Activated T-cell treated with anti-CD3 and anti-CD28 coated beads for 1 hour (primary cell): ENCODE results near the gene KCP.

Source experiments
- DNase-seq: peaks from one replicate; pipeline ENCODE4 v3.0.0-alpha.2; 2020; ENCODE audit warnings: low read depth

Gene KCP

DNA sequence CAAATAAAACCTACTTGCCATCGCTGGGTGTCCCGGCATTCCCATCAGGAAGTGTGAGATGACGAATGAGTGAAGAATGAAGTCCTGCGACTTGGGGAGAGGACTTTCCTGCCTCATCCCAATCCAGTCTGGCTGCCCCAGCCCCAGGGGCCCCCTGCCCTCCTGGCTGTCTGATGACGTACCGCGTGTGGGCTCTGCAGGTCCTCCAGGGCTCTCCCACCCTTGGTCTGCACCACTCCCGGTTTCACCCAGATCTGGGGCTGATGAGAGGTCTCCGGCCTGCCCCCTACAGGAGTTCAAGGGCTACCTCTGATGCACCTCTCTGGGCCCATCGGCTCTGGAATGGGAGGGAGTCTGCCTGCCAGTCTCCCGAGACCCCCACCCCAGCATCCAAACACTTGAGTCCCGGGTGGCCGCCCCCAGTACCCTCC, 38.1 kb downstream of the KCP start:
- DNase-seq = no peak

DNA sequence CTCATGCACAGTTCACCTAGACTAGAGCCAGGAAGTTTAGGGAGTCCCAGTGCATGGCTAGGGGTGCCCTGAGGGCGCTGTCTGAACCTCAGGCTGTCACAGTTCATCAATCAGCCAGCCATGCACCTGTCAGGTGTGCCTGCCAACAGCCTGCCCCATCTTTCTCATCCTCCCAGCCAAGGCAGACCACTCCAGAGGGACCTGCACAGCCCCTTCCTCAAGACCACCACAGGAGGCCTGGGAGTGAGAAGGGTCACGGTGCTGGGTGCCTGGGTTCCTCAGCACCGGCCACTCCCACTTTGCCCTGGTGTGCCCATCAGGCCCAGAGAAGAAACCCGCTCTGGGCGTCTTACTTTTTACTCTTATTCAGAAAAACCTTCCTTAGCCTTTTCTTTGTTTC, 39.5 kb downstream of the KCP start:
- DNase-seq = no peak

DNA sequence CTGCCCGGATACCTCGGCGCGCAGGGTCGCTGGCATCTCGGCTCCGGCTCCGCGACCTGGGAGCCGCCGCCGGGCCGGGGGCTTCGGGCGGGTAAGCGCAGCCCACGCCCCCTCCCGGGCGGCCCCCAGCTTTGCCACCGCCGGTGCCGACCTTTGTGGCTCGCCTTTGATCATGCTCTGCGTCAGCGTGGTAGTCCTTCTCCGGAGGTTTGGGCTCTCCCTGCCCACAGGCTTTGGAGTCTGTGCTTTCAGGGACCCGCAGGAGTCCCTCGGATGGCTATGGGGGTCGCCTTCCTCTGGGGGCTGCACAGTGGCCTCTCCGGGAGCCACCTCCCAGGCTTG, 40.6 kb downstream of the KCP start:
- DNase-seq = no peak

DNA sequence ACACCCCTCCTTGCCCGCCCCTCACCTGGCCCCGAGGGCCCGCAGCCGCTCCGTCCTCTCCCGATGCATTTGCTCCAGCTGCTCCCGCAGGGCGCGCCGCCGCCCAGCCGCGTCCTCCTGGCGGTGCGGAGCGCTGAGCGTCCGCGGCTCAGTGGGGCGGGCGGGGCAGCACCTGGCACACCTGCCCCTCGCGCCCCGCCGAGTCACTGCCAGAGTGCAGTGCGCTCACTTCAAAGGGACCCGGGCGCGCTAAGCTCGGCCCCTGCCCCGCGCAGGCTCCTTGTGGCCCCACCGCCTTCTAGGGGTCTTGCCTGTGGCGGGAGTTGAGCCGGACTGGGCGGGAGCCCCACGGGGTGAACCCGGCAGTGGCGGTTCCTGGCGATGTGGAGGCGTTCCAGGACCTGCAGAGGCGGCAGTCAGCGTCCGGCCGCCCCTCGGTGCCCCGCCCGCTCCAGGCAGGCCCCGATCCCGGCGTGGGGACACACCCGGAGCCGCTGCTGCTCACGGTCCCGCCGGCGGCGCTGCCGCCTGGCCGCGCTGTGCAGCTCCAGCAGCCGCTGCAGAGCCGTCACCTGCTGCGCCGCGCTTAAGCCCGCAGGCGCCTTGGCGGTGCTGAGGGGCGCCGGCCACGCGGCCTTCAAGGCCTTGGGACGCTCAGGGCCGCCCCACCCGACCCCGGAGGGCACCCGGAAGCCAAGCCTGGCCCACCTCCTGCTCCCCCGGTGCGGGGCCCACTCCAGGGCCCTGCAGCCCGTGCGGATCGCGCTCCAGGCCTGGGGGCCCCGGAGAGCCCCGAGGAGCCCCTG, 41.2 kb downstream of the KCP start:
- DNase-seq = peak; percentile 19

DNA sequence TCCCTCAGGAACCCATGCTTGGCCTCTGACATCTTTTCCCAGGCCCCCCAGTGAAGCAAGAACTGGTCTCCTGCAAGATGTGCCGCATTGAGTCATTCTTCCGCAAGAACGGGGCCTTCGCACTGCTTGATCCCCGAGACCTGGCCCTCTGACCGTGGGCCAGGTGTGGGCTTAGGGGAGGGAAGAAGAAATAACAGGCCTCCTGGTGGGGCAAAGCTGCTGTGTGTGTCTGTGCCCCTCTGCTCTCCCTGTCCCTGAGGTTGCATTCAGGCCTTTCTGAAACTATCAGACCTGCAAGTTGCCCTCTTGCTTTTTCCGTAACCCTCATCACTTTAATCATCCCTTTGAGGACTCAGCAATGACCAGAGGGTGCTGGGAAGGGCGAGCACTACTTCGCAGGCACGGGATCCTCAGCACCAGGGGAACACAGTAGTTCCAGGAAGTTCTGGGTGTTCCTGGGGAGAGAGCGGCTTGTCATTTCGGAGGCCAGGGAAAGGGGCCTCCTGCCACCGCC, 41.8 kb downstream of the KCP start:
- DNase-seq = no peak

DNA sequence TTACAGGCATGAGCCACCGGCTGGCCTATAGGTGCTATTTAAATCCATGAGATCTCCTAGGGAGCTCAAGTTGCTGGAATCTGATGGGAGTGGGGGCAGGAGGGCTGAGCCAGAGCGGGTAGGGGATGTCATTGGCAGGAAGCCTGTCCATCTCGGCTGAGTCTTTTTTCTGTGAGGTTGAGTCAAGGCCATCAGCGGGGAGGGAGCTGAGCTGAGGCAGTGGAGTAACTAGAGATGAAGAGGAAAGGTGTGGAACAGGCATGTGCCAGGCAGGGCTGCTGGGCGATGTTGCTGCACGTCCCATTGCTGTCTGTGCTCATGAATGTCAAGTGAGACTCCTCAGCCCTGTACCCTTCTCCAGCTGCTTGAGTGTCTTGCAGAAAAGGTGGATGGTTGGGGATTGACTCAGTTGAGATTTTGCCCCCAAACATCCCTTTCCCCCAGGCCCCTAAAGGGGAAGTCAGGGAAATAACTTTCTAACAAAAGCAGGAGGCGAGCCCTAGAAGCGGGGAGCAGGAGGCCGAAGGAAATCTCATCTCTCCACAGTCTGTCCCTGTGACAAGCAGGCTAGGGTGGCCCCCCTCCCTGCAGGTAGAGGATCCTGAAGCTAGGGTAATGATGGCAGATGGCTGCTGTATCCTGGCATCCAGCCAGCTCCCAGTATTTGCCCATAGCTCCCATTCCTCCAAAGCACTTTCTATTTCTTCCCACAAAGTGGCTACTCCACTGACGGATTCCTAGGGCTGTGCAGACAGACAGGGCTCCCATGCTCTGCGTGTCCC, 42.5 kb downstream of the KCP start:
- no peak for DNase-seq

DNA sequence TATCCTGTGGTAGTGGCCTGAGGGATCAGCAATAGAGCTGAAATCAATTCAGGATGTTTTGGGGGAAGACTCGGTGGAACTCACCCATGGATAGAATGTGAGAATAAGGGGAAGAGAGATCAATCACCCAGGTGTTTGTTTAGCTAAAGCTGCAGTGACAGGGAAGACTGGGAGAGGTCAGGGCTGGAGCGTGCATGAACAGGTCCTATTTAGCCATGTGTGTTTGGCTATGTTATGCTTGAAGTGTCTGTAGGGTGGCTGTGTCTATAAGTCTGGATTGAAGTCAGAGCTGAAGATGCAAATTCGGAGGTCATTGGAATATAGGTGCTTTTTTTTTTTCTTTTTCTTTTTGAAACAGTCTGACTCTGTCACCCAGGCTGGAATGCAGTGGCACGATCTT, 43.3 kb downstream of the KCP start:
- DNase-seq = no peak

DNA sequence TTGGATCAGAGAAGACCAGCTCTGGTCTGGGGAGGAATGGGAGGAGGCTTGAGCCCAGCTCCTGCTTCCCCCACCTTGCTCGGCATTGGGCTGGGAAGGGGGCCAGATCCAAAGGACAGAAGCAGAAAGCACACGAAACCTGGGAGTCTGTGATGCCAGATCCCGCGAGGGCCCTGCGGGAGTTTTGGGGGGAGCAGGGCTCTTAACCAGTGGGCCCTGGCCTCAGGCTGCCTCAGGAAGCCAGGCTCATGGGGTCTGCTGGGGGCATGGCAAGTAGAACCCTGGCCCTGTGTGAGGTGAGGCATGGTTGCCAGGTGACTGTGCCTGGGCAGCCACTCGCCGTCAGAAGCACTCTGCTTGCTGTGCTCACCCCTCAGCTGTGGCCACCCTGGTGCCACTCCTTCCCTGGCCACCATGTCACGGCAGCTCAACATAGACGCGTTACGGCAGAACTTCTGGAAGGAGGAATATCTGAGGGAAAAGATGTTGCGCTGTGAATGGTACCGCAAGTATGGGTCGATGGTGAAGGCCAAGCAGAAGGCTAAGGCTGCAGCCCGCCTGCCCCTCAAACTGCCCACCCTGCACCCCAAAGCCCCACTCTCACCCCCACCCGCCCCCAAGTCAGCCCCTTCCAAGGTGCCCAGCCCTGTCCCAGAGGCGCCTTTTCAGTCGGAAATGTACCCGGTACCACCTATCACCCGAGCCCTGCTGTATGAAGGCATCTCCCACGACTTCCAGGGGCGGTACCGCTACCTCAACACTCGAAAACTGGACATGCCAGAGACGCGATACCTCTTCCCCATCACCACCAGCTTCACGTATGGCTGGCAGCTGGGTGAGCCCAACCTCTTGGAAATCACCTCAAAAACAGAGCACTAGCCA, 44.3 kb downstream of the KCP start:
- DNase-seq = no peak

DNA sequence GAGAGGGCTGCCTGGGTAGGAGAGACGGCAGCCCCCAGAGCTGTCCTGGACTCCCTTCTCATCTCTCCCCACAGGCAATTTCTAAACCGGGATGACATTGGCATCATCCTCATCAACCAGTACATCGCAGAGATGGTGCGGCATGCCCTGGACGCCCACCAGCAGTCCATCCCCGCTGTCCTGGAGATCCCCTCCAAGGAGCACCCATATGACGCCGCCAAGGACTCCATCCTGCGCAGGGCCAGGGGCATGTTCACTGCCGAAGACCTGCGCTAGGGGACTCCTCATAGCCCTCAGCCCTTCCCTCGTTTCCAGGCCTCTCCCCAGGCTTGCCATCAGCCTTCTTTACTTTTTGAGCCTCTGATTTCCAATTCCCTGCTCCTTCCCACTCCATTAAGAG, 45.2 kb downstream of the KCP start:
- DNase-seq = no peak

DNA sequence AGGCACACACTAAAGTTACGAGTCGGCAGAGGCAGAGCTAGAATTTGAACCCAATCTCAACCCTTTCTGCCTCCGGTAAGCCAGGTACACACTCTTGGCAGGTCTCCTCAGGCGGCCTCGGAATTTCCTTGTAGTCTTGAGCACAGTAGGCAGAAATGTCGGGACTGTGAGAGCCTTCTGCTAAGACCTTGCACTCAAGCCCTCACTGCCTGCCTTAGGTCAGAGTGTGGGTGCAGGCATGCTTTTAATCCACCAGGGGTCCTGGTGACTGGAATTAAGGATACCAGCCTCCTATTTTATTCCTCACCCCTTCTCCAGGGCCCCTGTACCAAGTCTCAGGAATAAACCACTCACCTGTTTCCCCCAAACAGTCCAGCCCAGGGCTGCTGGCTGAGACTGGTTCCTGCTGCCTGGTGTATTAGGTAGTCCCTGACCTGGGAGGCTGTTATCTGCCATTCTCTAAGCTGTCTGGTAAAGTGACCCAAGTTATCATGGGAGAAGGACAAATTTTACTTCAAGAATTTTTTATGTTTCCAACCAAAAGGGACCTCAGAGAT, 47.0 kb downstream of the KCP start:
- peak; percentile 20 for DNase-seq

DNA sequence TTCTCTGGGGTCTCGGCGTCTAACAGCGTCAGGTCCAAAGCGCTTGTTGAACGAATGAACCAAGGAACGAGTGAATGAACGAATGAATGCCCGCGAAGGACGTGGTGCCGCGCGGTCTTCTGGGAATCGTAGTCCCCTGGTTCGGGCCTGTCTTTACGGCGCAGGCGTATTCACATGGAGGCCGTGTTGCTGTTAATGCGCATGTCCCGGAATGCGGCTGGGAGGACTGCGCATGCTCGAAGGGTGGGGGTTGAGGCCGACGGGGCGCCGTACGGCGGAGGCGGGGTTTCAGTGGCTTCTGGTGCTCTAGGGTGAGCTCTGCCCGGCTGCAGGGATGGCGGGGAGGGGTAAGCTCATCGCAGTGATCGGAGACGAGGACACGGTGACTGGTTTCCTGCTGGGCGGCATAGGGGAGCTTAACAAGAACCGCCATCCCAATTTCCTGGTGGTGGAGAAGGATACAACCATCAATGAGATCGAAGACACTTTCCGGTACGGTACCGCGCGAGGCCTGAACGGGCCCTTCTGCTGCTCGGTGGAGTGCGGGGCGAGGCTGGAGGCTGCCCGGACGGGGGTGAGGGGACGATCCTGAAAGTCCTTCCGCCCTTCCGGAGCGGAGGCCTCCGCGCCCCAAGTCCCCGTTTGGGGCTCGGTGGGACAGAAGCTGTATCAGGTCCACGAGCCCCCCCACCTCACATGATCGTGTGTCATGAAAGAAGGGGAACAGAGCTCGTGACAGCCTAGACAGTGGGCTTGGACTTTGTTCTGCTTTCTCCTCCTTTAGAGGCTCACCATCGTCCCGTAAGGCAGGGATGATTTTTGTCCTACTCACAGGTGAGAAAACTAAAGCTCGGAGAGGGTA, 47.7 kb downstream of the KCP start, which contains the start of gene ATP6V1F:
Gene ATP6V1F, plus strand, starts transcription at position 286 of the 862 bp plus-strand sequence. Its CDS starts 49 bp downstream, at position 335.
- peak; percentile 100 for DNase-seq

DNA sequence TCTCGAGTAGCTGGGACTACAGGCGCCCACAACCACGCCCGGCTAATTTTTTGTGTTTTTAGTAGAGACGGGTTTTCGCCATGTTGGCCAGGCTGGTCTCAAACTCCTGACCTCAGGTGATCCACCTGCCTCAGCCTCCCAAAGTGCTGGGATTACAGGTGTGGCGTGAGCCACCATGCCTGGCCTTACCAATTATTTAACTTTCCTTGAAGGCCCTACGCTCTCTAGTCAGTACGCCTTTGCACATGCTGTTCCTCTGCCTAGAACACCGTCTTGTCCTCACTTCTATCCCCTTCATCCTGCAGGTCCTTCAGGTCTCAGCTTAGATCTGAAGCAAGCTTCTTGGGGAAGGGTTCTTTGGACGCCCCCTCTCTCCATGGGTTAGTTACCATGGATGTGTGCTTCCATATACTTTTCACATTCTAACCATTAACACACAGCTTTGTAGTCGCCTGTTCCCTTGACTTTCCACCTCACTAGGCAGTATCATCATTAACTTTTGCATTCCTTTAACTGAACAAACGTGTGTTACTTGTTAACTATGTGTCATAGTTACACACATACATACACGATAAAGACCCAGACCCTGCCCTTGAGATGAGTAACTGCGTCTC, 48.4 kb downstream of the KCP start:
- no peak for DNase-seq

DNA sequence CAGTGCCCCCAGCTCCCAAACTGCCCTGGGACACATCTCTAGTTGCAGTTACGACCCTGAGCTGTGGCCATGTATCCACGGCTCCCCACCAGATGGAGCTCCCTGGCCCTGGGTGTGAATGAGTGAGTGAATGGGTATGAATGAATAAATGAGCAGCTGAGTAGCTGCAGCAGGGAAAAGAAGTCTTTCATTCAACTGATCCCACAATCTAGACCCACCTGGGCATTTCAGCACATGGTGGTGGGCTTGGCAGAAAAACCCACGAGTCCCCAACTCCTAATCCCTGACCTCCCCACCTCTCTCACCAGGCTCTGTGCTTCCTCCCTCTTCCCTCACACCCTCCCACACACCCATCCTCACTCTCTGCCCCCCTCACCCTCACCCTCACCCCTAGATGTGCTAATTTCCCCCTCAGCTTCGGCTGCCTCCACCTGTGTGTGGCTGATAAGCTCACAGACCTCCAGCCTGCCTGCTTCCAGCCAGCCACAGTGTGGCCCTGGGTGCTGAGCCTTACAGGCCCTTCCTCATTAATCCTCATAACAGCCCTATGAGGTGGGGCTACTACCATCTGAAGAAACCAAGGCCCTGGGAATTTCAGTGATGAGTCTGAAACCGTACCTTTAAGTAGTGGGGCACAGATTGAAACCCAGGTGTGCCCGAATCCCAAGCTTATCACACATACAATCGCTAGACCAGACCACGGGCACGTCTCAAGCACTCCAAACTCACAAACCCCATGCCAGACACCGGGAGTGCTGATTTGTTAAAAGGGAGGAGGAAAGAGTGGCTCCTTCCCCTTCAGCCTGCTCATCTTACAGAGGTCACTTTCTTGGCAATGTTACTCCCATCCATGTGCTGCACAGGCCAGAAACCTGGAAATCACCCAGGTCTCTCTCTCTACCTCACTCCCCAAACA, 50.1 kb downstream of the KCP start:
- no peak for DNase-seq

DNA sequence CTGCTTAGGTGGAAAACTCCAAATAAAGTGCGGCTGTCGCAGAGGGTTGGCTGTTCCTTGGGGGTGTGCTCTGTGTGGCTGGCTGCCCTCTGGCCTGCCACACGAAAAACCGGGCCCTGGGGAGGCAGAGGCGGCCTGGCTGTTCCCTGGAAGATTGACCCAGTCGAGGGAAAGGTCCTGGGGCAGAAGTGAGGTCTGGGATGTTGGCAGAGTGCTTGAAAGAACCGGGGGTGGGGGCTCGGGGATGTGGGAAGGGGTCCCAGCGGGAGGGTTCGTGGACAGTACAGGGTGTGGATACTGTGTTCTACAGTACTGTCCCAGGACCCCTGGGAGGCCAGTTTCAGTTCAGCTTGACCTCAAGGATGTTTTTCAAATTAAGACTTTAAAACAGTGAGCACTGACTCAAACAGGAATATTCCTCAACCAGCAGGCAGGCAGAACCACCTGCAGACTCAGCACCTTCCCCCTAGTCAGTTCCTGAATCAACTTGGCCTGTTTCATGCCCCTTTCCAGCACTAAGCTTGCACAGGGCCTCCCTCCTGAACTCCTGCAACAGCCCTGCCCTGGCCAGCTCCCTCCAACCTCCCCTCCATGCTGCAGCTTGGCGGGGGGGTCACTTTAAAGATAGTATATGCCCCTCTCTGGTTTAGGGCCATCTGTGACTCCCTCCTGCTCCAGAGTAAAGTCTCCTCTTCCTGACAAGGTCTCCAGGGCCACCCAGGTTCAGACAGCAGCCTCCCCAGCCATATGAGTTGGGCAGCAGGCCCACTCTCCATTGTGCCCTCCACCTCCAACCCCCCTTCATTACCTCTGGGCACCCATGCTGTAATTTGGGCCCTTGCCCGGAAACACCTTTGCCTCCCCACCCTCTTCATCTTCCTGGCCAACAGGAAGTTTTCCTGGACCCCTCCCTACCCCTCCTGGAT, 51.0 kb downstream of the KCP start:
- no peak for DNase-seq

DNA sequence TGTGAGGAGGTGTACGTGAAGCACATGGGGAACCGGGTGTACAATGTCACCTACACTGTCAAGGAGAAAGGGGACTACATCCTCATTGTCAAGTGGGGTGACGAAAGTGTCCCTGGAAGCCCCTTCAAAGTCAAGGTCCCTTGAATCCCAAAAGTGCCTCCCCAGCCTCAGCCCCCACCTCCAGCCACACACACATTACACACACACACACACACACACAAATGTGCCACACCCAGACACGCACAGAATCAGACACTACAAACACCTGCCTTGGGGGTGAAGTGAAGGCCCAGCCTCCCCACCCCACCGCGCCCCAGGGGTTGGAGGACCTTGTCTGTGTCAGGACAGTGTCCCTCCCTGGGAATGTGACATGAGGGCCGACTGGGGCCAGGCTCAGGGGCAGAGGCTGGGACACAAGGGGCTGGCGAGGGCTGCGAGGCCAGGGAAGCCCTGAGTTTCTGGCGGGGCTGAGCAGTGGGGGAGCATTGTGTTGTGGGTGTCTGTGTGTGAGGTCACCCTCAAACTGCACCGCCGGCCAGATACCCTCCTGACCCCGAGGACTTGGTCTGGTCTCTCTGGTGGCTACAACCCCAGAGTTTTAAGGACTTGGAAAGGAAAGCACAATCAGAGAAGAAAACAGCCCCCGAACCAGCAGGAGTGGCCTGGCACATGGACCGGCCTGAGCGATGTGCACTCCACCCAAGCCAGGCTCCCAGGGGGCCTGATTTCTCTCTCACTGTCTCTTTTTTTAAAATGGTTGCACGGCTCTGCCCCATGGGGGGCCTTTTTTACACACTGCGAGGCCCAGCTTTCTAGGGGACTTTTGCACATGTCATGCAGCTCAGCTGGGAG, 51.9 kb downstream of the KCP start:
- no peak for DNase-seq

DNA sequence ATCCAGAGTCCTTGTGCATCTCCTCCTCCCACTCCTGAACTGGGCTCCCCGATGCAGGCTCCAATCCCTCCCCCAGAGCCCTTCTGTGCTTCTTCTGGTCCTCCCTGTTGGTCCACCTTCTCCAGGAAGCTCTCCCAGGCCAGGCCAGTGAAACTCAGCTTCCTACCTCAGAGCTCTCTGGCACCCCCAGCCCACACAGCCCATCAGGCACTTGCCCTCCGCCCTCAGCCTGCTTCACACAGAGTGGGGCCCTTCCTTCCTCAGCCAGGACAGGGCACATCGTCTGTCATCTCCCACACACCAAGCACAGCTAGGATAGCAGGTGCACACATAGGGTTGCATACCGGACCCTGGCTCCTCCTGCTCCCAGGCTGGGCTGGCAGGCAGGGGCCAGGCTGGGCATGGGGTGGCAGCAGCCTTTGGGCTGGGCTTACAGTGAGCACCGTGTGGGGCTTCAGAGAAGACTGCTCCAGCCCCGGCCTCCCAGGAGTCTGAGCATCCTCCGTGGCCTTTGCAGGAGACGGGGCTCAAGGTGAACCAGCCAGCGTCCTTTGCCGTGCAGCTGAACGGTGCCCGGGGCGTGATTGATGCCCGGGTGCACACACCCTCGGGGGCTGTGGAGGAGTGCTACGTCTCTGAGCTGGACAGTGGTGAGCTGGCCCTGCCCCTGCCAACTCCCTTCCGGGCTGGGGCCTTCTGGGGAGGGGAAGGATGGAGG, 54.3 kb downstream of the KCP start:
- no peak for DNase-seq

DNA sequence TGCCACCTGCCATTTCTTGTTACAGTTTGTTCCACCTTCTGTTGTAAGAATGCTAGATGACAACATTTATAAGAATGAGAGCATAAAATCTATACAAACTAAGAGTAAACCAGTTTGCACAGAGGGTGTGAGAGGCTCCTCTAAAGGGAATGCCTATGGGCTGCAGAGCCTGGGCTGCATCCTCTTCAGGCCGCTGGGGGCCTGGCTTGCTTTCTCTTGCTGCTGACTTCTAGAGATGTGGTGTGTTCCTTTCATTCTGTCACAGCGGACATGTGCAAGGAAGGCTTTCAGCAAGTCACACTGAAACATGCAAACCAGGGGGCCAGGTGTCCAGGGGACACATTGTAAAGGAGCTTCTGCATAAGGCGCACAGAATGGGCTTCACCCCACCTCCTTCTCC, 55.0 kb downstream of the KCP start:
- no peak for DNase-seq
